Type B pancreatic cell (in vitro differentiated cells): Measurements from ENCODE around the gene CREG1. TPM values are rescaled to one million over a fixed set of nuclear protein-coding genes. Genes with fewer than 3 reads are reported as not detected.
A peak's percentile ranks its signal among the peaks of the same experiment; 100 is the strongest.

Experiments used
- DNase-seq: peaks from one replicate; pipeline ENCODE4 v3.0.0; 2021; ENCODE audit warnings: mixed read lengths; ENCODE audit not compliant: unreplicated experiment; ENCODE audit errors: extremely low spot score
- H3K27ac Mint-ChIP-seq: 2 replicates; pipeline ENCODE4 v1.8.0; 2021; ENCODE audit warnings: mild to moderate bottlenecking, mixed read lengths
- H3K27me3 Mint-ChIP-seq: 2 replicates; pipeline ENCODE4 v1.8.0; 2021; ENCODE audit warnings: mixed read lengths
- H3K36me3 Mint-ChIP-seq: 2 replicates; pipeline ENCODE4 v1.8.0; 2021; ENCODE audit warnings: mixed read lengths
- H3K4me1 Mint-ChIP-seq: one replicate; pipeline ENCODE4 v1.8.0; 2021; ENCODE audit warnings: mixed read lengths; ENCODE audit not compliant: unreplicated experiment
- H3K4me3 Mint-ChIP-seq: 2 replicates; pipeline ENCODE4 v1.8.0; 2021; ENCODE audit warnings: mild to moderate bottlenecking, mixed read lengths
- H3K9me3 Mint-ChIP-seq: 2 replicates; pipeline ENCODE4 v1.8.0; 2021; ENCODE audit warnings: mixed read lengths
- total RNA-seq: library from RNA; stranded (reverse); gene quantifications from 2 replicates; pipeline ENCODE4 v1.2.1, GENCODE V29; 2021; ENCODE audit warnings: low replicate concordance
- TF ChIP-seq, protein P1 (sequence below): fragments of 200-600 bp; sonication (generic); conservative IDR thresholded peaks from 2 replicates; pipeline ENCODE4 v1.5.0; 2021; ENCODE audit warnings: antibody characterized with exemption, mild to moderate bottlenecking

The CREG1 gene
- total RNA-seq, 1 donor from 2014 or later: 39.5 TPM

- DNase-seq: no peak
- H3K36me3 Mint-ChIP-seq: no peaks in the 10 kb centered on the region
Measured at GRCh38 chr1:167532964-167533824, 20.4 kb downstream of the CREG1 start.

GRCh38 chr1:167532375-167532774 is 21.2 kb downstream of the CREG1 start:
- peak overlapping the region; percentile 15 for H3K27ac Mint-ChIP-seq
- no peaks in the 10 kb centered on the region for H3K36me3 Mint-ChIP-seq
- H3K27me3 Mint-ChIP-seq: no peaks in the 10 kb centered on the region
- TF ChIP-seq, protein P1, sequence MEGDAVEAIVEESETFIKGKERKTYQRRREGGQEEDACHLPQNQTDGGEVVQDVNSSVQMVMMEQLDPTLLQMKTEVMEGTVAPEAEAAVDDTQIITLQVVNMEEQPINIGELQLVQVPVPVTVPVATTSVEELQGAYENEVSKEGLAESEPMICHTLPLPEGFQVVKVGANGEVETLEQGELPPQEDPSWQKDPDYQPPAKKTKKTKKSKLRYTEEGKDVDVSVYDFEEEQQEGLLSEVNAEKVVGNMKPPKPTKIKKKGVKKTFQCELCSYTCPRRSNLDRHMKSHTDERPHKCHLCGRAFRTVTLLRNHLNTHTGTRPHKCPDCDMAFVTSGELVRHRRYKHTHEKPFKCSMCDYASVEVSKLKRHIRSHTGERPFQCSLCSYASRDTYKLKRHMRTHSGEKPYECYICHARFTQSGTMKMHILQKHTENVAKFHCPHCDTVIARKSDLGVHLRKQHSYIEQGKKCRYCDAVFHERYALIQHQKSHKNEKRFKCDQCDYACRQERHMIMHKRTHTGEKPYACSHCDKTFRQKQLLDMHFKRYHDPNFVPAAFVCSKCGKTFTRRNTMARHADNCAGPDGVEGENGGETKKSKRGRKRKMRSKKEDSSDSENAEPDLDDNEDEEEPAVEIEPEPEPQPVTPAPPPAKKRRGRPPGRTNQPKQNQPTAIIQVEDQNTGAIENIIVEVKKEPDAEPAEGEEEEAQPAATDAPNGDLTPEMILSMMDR: no peak
- no peak for DNase-seq
- H3K9me3 Mint-ChIP-seq: no peaks in the 10 kb centered on the region
- H3K4me1 Mint-ChIP-seq: peaks cover 5% of the 10 kb centered on the region
- no peak overlapping the region for H3K4me3 Mint-ChIP-seq

More at GRCh38 chr1:167532964-167533824, 20.4 kb downstream of the CREG1 start:
- Mint-ChIP-seq H3K27me3 (no peaks in the 10 kb centered on the region), H3K4me1 (peaks cover 5% of the 10 kb centered on the region), H3K9me3 (no peaks in the 10 kb centered on the region), H3K27ac (no peak overlapping the region), H3K4me3 (no peak overlapping the region)
- TF ChIP-seq, protein P1: no peak

GRCh38 chr1:167529829-167530474 is 23.6 kb downstream of the CREG1 start:
- no peak for DNase-seq
- peaks cover 5% of the 10 kb centered on the region for H3K4me1 Mint-ChIP-seq
- TF ChIP-seq, protein P1: no peak
- H3K27me3 Mint-ChIP-seq: no peaks in the 10 kb centered on the region
- no peak overlapping the region for H3K27ac Mint-ChIP-seq
- no peaks in the 10 kb centered on the region for H3K9me3 Mint-ChIP-seq
- no peak overlapping the region for H3K4me3 Mint-ChIP-seq
- H3K36me3 Mint-ChIP-seq: no peaks in the 10 kb centered on the region

DNA sequence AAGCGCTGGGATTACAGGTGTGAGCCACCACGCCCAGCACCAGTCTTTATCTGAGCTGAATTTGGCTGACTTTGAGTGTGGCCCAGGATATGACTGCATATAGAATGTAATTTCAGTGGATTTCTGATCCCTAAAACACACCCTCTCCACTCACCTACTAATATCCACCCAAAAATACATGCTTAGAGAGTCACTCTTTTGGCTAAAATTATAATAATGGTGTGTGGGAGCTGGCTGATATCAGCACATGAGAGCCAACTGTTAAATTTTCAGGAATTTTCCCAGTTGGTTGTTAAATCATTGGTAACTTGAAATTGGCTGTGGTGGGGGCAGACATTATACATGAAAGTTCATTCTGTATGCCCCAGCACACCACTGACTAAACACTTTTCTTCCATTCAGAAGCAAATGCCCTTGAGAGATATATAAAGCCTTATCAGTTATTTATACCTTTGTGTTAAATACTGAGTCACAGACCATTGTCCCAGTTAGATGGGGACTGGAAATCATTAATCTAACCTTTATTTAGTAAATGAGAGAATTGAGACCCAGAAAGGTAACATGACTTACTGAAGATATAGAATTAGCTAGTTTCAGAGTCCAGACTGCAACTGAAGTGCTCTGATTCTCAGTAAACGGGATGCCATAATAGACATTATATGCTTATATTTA is 25.4 kb downstream of the CREG1 start:
- no peaks in the 10 kb centered on the region for H3K9me3 Mint-ChIP-seq
- H3K36me3 Mint-ChIP-seq: no peaks in the 10 kb centered on the region
- H3K4me3 Mint-ChIP-seq: no peak overlapping the region
- H3K27ac Mint-ChIP-seq: no peak overlapping the region
- peaks cover 5% of the 10 kb centered on the region for H3K4me1 Mint-ChIP-seq
- TF ChIP-seq, protein P1: no peak
- no peaks in the 10 kb centered on the region for H3K27me3 Mint-ChIP-seq
- DNase-seq: no peak

GRCh38 chr1:167526667-167527383 is 26.7 kb downstream of the CREG1 start:
- Mint-ChIP-seq H3K9me3 (peaks cover 3% of the 10 kb centered on the region), H3K4me1 (no peaks in the 10 kb centered on the region), H3K36me3 (no peaks in the 10 kb centered on the region), H3K27ac (no peak overlapping the region), H3K4me3 (no peak overlapping the region), H3K27me3 (no peaks in the 10 kb centered on the region)
- no peak for DNase-seq
- TF ChIP-seq, protein P1: no peak
